GM21367 (cell line): ENCODE results near the gene ZNF362.

Experiments used
- ATAC-seq: cut with Tn5 transposase; IDR thresholded peaks from one replicate; pipeline ENCODE4 v1.9.1; 2021; ENCODE audit not compliant: unreplicated experiment

The ZNF362 gene

GRCh38 chr1:33244143-33244808 is 12.0 kb upstream of the ZNF362 start:
- no peak for ATAC-seq

DNA sequence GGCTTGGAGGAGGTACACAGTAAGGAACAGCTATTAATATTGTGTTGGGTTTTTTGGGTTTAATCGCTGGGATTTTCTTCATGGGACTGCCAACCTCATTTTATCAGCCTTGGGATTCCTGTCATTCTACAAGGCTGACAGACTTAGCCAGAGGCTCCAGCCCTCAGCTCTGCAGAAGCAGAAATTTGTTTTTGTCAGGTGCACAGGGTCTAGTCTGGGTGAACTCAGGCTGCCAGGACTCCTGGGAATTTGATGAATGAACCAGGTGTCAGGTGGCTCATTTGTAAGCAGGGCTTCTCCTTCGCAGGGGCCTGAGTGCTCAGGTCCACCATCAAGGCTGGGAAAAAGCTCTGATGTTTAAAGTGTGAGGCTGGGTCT is 11.5 kb upstream of the ZNF362 start:
- no peak for ATAC-seq

- no peak for ATAC-seq
Measured at GRCh38 chr1:33246171-33246570, 10.1 kb upstream of the ZNF362 start.

GRCh38 chr1:33247545-33247944 is 8.7 kb upstream of the ZNF362 start:
- no peak for ATAC-seq

DNA sequence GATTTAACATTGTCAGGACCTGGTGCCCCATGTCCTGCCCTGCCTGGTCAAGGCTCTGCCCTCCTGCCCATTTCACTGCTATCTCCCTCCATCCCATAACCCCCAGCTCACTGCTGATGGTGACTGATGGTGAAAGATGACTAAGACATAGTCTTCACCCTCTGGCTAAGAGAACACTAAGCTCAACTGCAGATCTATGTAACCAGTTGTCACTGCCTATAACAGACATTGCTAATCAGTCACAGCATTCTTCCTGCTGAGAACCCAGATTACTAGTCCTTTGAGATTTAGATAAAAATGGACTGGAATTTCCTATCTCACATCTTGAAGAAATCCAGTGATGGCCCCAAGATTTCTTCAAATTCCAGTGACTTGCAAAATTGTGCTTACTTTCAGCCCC is 8.0 kb upstream of the ZNF362 start:
- ATAC-seq = no peak

- no peak for ATAC-seq
Measured at GRCh38 chr1:33249422-33249821, 6.9 kb upstream of the ZNF362 start.

DNA sequence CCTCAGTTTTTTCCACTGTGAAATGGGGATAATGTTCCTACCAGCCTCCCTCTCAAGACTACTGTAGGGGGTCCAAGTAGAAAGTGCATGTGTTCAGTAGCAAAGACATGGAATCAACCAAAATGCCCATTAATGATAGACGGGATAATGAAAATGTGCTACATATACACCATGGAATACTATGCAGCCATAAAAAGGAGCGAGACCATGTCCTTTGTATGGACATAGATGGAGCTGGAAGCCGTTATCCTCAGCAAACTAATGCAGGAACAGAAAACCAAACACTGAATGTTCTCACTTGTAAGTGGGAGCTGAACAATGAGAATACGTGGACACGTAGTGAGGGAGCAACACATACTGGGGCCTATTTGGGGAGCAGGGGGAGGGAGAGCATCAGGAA is 6.1 kb upstream of the ZNF362 start:
- no peak for ATAC-seq

- no peak for ATAC-seq
Measured at GRCh38 chr1:33250724-33251123, 5.6 kb upstream of the ZNF362 start.

DNA sequence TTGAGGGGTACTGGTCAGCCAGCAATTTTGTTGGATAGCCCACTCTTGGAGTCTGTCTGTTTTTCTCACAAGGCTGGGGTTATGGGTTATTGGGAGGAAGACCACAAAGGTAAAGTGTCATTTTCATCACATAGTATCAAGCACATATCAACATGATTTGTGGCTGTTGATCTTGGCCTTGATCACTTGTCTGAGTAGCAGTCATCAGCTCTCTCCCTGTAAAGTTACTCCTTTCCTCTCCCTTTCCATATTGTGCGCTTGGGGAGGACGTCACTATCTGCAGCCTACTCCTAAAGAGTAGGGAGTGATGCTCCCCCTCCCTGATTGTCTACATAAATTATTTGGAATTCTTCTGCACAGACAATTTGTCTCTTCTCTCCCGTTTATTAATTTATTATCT is 1.8 kb upstream of the ZNF362 start:
- no peak for ATAC-seq

DNA sequence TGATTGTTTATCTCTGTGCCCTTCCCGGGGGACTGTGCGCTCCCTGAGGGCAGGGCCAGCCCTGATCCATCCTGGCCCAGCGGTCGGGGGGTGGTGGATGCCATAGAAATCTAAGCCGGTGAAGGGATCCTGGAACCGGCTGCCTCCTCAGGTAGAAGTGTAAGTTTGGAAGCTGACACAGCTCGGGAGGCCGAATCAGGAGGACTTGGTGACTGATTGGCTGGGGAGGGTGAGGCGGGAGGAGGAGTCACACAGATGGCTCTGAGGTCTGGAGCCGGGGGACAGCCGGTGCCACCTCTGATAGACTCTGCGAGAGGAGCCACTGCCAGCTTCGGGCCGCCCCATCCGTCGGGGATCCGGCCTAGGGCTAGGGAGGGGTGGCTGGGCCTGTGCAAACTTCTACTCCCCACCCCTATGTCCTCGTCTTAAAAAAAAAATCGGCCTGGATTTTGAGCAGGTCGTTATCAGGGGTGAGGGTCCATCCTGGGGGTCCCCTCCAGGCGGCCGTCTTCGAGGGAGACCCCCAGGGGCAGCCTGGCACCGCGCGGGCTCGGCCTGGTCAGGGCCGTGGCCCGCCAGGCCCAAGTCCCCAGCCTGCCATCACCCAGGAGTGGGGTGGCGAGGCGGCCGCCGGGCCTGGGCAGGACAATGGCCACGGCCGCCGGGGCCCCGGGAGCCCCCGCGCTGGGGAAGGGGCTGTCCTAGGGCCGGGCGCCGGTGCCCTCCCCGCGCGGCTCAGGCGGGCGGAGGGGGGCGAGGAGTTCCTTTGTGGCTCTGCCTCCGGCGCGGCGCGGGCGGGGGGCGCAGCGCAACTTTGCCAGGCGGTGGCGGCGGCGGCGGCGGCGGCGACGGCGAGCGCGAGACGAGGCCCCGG is 708 bp upstream of the ZNF362 start:
- ATAC-seq = no peak

DNA sequence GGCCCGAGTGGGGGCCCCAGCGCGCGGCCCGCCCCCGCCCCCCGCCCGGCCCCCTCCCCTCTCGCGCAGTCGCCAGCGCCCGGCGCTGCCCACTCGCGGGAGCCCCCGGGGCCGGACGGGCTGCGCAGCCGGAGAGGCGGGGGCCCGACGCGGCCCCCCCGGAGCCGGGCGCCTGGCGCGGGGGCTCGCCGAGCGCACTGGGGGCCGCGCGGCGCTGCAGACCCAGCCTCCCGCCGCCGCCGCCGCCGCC is 146 bp upstream of the ZNF362 start:
- no peak for ATAC-seq

GRCh38 chr1:33257207-33257771 is 997 bp downstream of the ZNF362 start:
- no peak for ATAC-seq

DNA sequence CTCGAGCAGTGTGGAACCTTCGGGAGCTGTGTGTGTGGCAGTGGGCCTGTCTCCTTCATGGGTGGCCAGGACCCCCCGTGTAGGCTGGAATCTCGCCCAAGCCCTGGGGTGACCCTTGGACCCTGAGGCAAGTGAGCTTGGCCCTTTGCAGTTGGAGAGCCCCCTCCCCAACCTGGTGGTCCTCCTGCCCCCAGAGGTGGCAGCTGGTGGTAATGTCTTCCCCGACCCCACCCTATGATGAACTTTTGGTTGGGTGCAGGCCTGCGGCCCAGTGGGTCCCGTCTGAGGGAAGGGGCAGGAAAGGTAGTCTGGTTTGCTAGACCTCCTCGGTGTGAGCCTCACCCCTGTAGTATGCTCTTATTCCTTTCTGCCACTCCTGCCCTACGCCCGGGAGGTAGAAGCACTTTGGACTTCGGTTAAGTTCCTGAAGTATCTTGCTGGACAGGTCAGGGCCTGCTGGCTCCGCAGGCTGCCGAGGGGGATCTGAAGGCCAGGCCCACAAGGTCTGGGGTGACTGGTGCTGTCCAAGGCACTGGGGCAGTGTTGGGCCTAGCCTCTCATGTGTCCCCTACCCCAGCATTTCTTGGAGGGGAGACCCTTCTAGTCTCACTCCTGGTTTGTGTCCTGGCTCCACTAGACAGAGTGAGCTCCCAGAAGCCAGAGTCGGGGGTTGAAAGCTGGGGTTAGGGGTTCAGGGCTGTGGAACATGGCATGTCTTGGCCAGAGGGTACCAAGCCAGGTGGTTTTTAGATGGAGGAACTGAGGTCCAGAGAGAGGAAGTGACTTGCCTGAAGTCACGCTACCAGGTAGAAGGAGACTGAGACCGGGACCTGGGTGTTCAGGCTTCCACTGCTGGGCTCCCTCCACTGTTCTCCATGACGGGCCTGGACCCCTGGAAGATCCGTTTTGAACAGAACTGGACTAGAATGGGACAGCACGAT is 1.8 kb downstream of the ZNF362 start:
- ATAC-seq = no peak

- no peak for ATAC-seq
Measured at GRCh38 chr1:33258788-33259274, 2.5 kb downstream of the ZNF362 start.

GRCh38 chr1:33259879-33260278 is 3.6 kb downstream of the ZNF362 start:
- no peak for ATAC-seq

DNA sequence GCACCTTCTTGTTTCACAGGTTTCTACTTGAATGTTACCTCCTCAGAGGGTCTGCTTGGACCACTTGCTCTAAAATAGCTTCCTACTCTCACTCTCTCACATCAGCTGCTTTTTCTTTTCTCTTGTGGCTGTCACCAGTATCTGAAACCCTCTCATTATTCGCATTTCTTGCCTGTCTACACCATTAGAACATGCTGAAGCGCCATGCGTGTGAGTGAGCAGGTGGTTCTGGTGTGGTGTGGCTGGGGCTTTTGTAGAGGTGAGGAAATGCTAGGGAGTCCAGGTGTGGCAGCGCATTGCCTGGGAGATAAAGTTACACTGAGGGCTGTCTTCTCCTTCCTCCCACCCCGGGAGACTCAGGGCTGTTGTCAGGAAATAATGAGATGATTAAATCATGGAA is 4.1 kb downstream of the ZNF362 start:
- no peak for ATAC-seq

DNA sequence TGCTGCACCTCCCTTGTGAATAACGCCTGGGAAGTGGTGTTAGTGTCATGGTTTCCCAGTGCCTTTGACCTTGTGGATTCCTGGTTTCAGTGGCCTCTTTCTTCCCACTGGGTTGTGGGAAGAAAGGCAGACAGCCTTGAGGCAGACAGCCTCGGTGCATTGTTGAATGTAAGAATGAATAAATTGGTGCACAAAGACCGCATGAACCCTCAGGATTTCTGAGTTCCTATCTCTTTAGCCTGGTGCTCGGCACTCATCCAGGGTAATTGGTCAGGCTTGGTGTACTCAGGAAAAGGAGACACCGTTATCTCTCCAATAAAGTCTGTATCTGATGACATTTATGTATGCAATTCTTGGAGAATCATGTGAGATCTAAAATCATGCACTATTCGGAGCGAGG is 5.1 kb downstream of the ZNF362 start:
- no peak for ATAC-seq

DNA sequence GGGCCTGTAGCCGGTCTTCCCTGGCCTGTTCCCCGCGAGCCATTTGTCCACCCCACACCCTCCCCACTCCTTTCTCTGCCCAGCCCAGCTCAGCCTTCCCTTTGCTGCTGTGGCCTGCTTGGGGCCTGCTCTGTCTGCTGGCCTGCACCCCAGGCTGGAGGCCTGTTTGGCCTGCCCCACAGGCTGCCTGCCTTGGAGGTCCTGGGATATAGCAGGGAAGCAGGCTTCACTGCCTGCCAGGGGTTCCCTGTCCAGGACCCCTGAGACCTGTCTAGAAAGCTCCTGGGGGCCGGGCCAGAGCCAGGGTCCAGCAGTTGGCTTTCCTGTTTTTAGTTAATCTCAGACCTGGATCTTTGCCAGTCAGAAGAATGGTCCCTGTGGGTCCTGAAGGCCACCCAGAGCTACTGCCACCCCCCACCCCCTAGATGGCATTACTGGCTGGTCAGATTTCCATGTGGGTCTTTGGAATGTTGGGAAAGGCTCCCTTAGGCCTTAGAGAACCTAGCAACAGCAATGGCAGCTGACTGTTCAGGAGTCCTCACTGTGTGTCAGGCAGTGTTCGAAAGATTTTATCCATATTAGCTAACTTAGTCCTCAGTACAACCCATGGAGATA is 7.7 kb downstream of the ZNF362 start:
- no peak for ATAC-seq

DNA sequence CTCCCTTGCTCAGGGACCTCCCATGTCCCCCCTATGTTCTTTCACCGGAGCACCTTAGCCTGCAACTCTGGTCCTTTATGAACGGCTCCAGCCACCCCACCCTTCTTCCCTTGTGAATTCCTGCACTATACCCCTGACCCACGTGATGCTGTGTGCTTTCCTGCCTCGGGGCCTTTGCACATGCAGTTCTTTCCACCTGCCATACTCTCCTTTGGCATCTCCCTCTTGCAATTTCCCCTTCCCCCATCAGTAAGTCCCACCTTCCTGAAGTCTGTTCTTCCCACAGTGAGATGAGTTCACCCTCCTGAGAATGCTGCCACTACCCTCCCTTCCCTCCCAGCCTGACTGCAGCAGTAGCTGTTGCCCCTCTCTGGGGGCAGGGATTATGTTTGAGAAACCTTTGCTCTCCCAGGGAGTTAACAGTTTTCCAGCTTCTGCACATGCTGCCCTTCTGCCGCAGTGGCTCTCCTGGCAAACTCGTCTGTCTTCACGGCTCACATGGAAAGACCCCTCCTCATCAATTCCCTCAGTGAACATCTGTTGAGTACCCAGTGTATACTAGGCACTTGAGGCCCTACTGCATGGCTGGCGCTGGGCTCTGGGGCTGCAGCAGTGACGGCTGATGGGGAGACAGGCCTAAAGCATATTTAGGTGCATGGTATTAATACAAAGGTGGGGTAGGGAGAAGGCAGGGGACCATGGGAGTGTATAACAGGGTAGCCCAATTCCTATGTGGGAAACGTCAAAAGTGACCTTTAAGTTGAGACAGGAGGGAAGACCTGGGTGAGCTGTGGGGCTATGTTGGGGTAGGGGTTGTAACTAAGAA is 9.7 kb downstream of the ZNF362 start:
- no peak for ATAC-seq

DNA sequence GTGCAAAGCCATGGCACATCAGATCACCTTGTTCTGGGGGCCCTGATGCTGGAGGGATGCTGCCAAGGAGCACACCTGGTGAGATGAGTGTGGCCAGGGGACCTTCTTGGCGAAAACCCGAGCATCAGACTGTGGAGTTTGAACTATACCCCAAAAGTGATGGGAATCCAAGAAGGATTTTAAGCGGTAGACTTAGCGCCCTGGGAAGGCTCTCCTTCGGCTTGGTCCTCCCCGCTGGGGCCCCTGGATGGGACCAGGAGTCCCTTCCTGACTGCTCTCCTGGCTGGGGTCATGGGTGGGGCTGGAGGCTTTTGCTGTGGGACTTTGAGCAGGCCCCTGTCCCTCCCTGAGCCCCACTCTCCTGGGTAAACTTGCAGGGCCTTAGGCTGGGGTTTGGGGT is 10.5 kb downstream of the ZNF362 start:
- ATAC-seq = no peak
